MM.1S (cell line): ENCODE data around the gene DUS2.
"Not testable (repeated sequence)": the region's sequence is repeated elsewhere in the genome, so short reads cannot be mapped to it uniquely, and the experiment has no call there.

ENCODE experiments used
- CTCF ChIP-seq: fragments of 300-600 bp; sonication (generic); IDR thresholded peaks from 2 replicates; pipeline ENCODE4 v1.5.1; 2016; ENCODE audit warnings: antibody characterized with exemption, low read length, mixed read lengths
- EZH2 ChIP-seq: fragments of 300-600 bp; sonication (generic); optimal IDR thresholded peaks from 2 replicates; pipeline ENCODE3; 2017; ENCODE audit warnings: low read depth, mild to moderate bottlenecking, antibody characterized with exemption, low read length, mixed read lengths
- EZH2phosphoT487 ChIP-seq: fragments of 300-600 bp; sonication (generic); IDR thresholded peaks from 2 replicates; pipeline ENCODE4 v1.6.1; 2018; ENCODE audit warnings: antibody characterized with exemption, low read length

- TF ChIP-seq EZH2phosphoT487, CTCF, EZH2: not testable (repeated sequence)
Measured at GRCh38 chr16:67994040-67994408, 29.1 kb upstream of the DUS2 start.
